DMS53 treated with DMSO at 0.1 percent for 48 hours (cell line): ENCODE results near the gene NREP.
"Not testable (repeated sequence)": the region's sequence is repeated elsewhere in the genome, so short reads cannot be mapped to it uniquely, and the experiment has no call there.

ENCODE experiments used
- DNase-seq: peaks from one replicate; lab custom pipeline; 2025; ENCODE audit not compliant: unreplicated experiment; lab: John Stamatoyannopoulos, UW

The NREP gene

DNA sequence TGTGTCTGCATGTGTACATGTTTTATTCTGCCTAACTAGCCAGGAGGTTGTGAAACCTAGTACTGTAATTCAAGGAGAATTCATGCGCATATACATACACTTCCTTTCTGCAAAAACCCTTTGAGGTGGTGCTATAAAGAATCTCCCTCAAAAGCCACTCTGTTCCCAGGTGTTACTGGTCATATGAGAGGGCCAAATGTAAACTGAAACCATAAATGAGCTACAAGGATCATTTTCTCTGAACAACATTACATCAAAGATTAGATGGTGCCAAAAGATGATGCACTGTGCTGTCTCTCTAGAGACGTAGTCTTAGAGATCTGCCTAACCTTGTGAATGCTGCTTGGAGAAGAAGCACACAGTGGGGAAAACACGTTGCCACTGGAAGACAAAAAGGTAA lies 15.7 kb downstream of the NREP start:
- no peak for DNase-seq

DNA sequence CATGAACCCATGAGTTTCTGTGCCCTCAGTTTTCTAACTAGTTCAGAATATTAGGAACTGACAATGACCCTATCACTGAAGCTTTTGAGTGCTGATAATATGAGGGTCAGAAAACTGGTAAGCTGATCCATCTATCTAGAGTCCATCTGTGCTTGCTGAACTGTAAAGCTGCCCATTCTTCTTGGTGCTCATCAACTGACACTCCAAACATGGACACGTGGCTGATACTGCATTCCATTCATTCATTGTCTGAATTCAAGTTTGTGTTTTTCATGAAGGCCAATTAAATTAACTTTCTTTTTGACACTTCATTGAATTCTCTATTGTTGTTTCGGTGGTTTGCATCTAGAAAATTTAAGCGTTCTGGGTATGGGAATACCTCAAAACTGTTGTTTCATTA lies 17.6 kb downstream of the NREP start:
- no peak for DNase-seq

DNA sequence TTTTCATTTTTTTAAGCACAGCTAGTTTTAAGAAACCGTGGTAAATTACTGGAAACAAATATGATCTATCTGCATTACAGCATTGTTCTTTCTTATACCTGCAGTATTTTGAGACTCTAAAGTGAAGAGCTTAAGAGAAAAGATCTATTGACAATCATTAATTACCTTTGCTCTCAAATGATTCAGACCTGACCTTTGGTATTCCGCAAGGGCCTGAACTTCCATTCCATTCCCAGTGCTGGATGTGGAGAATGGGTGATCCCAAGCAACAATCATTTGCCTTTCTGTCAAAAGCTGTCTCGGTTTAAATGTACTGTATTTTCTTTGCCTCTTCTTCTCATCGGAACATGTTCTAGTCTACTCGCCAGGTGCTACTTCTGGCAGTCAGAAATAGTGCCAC lies 18.9 kb downstream of the NREP start:
- no peak for DNase-seq

DNA sequence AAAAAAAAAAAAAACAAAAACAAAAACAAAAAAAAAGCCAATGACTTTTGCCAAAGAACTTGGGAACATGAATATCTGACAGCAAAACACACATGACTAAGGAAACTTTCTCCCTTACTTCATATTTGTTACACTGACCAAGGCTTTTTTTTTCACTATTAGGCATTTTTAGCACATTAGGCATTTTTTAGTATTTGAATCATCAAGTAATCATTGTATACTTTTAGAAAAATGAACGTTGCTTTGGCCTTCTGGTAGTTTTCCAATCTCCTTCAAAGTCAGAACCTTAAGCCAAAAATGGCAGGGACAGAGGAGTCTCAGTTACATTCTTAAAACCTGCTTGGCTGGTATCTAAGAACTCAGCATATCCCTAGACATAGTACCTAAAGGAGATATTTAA lies 19.3 kb downstream of the NREP start:
- no peak for DNase-seq

DNA sequence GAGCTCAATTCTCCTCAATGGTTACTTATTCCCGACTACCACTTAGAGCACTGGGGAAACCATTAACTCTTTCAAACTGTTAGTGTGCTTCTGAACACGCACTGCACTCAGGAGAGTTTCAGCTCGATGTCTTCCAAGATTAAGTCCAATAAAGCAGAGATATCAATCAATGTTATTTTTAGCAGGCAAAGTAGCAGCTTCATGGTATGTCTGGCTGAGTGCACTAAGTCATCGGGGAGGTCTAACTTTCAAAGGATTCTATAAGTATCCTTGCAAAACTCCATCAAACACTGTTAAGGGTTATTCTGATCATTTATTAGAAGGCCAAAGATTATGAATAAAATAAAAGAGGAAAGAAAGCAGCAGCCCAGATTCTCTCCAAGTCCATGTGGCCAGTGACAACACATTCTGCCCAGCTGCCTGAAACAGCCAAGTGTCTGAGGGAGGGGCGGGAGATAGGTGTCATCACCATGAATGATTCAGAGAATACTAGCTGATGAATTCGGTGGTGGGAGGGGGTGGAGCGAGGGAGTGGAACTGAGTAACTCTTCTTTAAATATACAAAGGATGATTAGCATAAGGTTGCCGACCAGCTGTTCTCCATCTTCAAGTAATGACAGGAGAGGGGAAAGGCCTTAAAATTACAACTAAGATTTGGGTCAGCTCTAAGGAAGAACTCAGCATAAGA lies 21.3 kb downstream of the NREP start:
- no peak for DNase-seq

DNA sequence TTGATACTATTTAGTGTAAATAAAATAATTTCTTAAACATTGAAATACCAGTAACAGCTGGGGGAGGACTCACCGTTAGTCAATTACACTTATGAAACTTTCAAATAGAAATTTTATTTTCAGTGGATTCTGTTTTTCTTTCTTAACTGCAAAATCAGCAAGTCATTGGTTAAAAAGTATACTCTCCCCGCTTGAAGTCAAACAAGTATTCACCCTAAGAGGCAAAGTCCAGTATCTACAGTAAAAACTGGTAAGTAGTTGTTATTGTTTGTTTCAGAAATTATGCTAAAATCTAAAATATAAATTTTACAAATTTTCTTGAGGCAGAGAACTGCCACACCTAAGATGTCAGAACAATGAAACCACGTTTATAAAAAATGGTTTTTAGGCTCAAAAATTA lies 22.4 kb downstream of the NREP start:
- no peak for DNase-seq

DNA sequence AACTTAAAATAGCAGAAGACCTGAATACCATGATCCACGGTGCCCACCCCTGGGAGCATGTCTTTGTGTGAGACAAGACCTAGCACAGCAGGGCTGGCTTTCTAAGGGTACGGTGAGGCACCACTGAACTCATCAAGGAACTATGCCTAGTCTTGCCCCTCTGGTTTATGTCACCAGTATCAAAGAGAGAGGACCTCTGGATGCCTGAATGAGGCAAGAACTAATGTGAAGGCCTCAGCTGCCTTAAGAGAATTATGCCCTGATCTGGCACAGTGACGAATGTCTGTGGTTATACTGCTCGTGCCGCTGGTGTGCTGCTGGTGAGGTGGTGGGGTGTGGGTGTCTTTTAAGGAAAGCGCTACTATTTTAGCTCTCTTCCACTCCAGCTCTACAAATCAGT lies 23.0 kb downstream of the NREP start:
- no peak for DNase-seq

DNA sequence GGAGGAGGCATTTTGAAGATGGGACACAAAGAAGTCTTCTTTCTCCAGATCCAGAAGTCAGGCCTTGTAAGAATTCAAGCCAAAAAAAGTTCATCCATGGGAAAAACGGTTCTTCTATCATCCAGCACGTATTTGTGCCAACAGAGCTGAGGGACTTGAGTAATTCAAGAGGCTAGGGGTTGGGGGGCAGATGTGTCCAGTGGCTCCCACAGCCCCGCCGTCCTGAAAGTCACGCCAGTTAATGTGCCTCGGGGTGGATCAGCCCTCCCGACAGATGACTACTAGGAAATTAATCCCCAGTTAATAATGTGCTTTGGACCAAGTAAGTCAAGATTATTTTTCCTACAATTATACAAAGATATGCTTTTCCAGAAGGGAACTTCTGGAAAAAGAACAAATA lies 23.4 kb downstream of the NREP start:
- no peak for DNase-seq

DNA sequence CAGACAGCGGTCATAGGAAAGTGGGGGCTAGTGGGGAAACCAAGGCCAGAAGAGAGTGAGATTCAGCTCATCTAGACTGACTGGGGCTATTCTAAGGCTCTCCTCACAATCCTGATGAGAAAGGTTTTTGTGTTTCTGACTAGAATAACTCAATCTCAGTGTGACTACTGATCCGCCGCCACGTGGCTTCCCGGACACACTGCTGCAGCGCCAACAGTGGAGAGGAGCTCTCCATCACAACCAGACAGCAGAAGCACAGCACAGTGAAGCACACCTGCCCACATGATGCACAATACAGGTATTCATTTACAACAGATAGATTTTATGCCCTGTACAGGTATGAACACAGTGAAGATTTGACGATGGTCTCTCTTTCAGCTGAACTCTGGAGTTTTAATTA lies 25.4 kb downstream of the NREP start:
- peak; percentile 55 for DNase-seq

DNA sequence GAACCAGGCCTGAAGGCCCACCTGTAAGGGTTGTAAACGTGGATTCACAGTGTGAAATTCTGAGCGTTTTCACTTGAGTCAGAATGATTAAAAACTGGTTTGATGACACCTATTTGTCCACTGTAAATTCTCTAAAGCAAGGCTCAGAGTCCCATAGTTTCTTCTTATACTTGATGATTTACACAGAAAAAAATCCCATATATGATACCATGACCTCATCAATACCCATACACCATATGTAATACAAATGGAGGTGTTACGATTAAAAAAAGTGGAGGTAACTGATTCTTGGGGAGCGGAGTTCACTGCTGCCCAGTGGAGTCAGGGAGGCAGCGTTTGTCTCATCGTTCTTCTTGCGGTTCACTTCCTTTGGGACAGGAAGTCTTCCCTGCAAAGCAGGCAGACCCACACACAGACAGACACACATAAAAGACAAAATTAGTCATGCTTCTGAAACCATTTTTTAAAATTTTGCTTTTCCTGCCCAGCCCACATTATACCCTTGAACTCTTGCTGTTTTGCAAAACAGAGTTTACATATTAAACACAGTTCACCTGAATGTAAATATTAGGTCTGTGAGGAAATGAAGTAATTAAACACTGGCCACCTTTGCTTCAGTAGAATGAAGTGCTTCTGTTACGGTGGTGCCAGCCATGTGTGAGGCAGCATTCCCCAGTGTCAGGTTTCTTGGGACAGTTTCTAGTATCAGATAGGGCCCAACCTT lies 26.2 kb downstream of the NREP start:
- peak; percentile 92 for DNase-seq

DNA sequence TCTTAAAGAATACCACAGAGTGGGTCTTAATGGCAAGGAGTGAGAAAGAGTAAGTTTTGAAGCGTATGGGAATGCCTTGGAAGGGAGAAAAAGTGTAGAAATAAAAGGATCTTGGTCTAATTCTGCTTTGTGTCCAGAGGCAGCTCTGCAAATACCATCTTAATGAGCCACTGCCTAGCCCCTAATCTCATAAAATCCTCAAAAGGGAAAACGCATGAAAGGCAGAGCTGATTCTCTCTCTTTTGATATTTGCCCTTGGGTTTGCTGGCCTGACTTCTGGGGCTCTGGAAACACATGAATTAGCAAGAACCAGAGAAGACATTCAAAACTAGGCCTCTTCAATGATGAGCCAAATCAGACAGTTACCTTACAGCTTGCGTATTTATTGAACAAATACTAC lies 28.1 kb downstream of the NREP start:
- DNase-seq: no peak

DNA sequence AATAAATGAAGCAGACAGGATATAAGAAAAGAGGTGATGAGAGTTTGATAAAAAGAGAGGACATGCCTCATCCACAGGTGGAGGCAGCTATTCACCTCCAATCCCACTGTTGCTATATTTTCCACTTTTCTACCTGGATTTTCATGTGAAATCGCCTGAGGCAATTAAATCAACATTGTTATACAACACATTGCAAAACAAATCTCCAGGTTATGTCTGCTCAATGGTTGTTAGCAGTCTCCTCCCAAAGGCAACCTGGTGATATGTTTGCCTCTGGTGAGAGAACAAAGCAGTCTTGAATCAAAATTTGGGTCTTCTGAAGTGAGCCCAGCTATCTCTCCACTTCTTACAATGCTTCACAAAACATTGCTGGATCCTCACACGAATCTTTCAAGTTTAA lies 30.0 kb downstream of the NREP start:
- DNase-seq: no peak

DNA sequence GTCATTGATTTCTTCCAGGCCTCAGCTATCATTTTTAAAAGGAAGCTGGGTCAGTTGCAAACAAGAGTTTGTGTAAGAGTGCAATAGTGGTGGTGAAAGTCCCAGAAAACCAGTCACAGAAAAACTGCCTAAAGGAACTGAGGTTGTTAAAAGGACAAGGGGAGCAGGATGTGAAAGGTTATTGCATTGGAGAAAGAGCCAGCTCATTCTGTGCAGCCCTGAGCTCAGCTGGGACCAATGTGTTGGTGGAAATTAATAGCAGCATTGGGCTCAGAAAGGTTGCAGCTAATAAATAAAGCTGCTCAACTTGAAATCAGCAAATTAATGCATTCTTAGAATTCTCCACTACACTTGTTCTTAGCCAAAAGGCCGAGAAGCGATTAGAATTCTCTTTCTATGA lies 34.9 kb downstream of the NREP start:
- DNase-seq: no peak

DNA sequence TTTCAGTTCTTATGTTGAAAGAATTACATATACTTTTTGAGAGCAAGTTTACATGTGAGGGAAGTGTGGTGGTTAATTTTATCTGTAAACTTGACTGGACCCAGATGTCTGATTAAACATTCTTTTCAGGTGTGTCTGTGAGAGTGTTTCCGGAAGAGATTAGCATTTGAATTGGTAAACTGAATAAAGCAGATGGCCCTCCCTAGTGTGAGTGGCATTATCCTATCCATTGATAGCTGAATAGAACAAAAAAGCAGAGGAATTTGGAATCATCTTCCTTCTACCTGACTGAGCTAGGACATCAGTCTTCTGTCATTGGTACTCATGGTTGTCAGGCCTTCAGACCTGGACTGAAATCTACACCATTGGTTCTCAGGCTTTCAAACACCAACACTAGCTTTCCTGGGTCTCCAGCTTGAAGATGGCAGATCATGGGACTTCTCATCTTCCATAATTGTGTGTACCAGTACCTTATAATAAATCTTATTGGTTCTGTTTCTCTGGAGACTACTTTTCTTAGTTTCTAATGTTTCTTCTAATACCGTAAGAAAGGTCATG lies 36.6 kb downstream of the NREP start:
- DNase-seq: no peak

DNA sequence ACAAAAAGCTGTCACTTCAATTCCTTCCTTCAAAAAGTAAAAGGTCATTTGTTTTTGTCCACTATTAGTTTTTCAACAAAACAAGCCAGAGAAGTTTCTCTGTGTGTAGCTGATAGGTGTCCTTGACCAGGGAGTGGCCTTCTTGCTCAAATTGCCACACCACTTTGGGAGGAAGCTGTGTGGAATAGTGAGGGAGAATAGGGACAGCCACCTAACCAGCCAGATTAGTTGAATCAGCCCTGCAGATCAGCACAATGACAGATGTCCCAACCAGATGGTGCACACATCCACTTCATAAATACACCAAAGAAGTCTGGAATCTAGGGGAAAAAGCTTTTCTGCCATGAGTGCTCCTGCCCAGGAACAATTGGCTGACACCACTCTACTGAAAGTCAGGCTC lies 37.2 kb downstream of the NREP start:
- DNase-seq: no peak

DNA sequence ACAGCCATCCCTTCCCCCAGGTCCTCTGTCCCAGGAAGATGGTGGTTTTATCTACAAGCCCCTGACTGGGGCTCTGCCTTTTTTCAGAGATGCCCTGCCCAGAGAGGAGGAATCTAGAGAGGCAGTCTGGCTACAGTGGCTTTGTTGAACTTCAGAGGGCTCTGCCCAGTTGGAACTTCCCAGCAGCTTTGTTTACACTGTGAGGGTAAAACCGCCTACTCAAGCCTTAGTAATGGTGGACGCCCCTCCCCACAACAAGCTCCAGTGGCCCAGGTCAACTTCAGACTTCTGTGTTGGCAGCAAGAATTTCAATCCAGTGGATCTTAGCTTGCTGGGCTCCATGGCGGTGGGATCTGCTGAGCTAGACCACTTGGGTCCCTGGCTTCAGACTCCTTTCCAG lies 40.2 kb downstream of the NREP start:
- not testable (repeated sequence) for DNase-seq

DNA sequence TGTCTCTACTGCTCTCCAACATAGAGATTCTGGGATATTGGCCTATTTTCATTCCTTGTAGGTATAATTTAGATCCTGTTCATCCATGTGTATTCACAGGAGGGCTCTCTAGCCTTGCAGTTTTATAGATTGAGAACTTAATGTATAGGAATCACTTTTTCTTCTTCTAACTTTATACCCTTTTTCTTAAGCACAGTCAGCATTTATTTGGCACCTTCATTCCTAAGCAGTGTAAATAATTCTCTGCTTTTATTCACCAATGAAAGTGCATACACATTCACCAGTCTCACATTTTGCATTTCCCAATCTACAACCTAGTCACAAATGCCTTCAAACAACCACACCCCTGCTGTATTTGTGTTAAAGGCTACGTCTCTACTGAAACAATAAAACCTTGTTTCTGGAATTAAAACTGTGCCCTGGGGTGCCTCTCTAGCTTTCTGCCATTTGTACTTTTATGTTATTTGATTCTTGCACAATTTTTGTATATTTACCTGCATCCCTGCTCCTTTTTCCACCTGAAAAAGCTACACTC lies 49.3 kb downstream of the NREP start:
- no peak for DNase-seq

DNA sequence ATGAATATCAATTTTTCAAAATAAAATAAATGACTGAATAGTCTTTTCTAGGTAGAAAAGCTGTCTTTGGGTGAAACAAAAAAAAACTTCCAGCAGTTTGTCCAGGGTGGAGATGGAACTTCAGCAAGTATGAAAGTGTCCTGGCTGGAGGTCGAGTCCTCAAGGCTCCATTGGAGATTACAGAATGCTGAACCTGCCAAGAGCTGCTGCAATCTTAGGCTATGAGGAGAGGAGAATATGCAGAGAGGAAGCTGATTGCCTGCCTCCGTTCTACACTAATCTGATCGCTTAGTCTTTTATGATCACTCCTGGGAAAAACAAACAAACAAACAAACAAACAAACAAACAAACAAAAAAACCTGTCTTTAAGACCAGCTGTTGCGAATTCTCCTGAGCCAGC lies 50.6 kb downstream of the NREP start:
- no peak for DNase-seq

DNA sequence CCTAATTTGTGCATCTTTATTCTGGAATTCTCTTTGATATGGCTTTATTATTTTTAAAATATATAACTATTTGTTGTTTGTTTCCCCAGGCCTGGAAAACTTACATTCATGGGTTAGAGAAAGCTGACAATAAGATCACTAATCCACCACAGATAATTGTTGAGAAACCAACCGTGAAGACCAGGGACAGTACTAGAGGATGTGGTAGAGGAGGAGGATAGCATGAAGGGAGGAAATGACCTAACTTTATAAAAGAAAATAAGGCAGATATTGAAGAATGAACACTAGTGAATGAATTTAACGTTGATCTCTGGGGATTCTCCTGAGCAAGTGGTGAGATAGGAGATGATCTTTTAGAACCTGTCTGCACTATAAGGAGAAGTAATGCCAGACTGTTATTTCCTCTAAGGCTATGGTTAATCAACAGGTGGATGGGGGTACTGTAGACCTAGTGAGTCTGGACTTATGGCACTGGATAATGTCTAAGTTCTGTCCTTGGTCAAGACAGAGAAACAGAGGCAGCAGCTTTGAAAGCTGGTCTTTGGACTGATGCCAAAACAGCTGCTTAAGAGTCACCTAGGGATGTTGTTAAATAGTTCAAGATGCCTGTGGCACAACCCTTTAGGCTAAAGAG lies 52.4 kb downstream of the NREP start:
- no peak for DNase-seq

DNA sequence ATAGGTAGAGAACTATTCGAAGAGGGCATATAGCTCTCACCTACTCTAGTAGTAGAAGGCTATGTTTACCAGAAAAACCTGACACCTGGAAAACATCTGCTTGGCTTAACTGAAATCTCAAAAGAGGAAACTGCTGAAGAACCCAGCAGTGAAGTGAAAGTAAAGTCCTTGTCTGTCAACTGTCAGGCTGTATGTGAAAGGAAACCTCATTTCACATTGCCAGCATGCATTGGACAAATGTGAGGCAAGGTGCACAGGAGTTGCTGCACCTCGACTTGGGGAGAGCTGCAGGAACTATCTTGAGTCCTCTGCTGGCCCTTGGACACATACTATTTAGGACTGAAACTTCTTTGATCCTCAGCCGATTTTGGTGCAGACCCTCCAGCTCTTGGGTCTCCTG lies 53.3 kb downstream of the NREP start:
- no peak for DNase-seq

DNA sequence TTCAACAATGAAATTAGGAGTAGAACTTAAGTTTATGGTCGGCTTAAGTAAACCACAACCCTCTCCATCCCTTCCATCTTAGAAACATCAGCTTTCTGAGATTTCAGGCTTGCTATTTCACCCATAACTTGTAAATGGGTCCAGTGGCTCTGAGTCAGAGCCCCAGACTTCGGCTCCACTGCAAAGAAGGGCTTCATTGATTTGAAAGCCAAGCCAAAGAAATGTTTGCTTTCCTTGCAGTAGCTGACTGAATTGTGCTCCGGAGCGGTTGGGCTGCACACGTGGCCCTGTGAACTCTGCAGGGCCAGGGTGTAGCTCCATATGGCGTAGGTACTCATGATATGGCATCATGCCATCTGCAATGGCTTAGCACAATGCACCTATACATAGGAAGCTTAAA lies 57.0 kb downstream of the NREP start:
- peak; percentile 47 for DNase-seq

DNA sequence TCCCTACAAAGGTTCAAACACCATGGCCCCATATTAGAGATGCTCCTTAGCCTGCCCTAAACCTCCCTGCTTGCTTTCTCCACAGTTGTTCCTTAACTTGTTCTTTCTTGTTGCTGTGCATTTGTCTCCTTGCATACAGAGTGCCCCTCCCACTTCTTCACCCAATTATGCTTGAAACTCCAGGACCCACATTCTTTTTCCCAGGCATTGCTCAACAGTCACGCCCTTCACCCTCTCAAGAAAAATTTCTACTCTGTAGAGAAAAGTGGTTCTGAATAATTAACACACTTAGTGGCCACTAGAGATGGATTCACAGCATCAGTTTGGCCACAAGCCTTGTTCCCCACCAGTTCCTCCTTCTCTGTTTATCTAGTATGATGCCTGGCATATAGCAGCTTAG lies 57.7 kb downstream of the NREP start:
- DNase-seq: no peak
